GM18907 (cell line): ENCODE measurements around the gene NCOR2.
"Not testable (repeated sequence)": the region's sequence is repeated elsewhere in the genome, so short reads cannot be mapped to it uniquely, and the experiment has no call there.

Experiments used
- ATAC-seq: cut with Tn5 transposase; IDR thresholded peaks from one replicate; pipeline ENCODE4 v1.9.1; 2021; ENCODE audit warnings: mild to moderate bottlenecking, moderate library complexity; ENCODE audit not compliant: unreplicated experiment

Gene NCOR2

DNA sequence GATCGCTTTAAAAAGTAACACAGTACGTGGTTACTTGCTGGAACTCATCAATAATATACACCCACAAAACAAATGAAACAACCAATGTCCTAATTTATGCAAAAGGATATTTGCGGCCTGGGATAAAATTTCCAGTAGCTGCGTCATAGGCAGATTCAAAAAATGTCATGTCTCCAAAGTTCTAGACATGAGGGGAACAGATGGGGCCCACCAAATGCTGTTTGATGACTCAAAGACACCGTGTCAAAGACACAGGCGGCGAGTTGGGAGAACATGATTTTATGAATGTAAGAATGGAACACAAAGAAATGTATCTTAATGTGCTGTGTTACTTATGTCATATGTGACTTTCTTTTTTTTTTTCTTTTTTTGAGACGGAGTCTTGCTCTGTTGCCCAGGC lies 34.3 kb upstream of the NCOR2 start:
- no peak for ATAC-seq

DNA sequence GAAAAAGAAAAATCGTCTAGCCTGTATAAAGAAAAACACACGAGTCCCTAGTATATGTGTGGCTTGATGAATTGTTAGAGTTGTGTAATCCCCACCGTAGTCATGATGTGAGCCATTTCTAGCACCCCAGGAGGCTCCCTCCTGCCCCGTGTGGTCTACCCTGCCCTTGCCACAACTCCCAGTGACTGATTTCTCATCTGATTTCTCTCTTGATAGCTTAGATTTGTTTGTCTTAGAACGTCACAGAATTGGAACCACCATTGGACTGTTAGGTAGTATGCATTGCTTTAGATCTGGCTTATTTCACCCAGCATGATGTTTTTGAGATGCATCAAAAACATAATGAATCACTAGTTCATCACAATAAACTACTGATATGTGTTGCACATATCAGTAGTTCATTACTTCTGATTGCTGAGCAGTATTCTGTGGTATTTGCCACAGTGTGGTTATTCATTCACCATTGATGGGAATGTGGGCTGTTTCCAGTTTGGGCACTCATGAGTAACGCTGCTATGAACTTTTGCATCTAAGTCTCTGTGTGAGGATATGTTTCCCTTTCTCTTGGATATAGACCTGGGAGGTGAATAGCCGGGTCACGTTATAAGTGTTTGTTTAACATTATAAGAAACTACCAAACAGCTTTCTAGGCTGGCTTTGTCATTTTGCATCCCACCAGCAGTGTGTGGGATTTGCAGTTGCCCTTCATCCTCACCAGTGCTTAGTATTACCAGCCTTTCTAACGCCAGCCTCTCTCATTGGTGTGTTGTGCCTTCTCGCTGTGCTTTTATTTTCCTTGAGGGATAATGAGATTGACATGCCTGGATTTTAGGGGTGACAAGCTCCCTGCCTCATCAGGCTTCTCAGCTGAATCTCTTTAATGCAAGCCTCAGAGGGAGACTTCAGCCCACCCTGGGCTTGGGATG lies 31.9 kb upstream of the NCOR2 start:
- no peak for ATAC-seq

DNA sequence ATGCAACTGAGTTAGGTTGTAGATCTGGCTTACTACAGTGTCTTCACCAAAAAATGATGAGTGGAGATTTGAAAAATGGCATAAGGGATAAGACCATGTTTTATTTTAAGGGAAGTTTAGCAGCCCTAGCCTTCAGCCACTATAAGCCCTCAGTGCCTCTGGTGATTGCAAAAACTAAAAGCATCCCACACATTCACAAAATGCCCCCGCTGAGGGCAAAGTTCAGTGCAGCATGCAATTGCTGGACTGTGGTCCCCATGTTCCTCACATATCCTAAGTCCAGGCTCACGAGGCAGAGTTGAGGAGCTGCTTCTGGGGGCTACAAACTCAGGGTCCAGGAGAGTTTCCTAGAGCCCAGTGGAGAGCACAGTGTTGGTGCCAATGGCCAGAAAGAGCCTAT lies 29.6 kb upstream of the NCOR2 start:
- no peak for ATAC-seq

GRCh38 chr12:124595444-124595843 lies 28.0 kb upstream of the NCOR2 start:
- no peak for ATAC-seq

DNA sequence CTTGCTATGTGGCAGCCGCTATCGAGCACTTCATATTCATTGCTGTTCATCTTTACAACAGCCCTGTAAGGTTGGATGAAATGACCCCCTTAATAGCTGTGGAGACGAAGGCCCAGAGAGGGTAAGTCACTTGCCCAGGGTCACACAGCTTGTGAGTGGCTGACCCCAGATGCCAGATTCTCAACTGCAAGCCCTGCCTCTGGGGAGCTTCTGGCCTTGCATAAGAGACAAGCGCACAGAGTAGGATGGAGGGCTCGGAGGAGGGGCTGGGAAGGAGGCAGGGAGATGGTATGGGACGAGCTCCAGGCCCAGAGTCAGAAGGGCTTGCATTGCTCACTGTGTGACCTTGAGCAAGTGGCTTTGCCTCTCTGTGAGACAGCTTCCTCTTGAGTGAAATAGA lies 27.4 kb upstream of the NCOR2 start:
- ATAC-seq: no peak

DNA sequence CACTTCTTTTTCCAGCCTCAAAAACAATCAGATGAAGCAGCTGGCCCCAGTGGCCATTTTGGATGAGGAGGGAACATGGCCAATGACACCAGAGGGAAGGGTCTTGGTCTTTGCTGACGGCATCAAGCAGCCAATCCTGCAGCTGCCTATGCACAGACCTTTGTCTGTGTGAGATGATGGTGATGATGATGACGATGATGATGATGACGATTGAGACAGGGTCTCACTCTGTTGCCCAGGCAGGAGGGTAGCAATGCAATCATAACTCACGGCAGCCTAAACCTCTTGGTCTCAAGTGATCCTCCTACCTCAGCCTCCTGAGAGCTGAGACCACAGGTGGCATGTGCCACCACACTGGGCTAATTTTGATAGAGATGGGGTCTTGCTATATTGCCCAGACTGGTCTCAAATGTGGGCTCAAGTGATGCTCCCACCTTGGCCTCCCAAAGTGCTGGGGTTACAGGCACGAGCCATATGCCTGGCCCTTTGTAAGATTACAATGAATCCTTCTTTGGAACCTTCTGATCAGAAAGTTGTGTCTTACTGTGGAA lies 26.5 kb upstream of the NCOR2 start:
- no peak for ATAC-seq

DNA sequence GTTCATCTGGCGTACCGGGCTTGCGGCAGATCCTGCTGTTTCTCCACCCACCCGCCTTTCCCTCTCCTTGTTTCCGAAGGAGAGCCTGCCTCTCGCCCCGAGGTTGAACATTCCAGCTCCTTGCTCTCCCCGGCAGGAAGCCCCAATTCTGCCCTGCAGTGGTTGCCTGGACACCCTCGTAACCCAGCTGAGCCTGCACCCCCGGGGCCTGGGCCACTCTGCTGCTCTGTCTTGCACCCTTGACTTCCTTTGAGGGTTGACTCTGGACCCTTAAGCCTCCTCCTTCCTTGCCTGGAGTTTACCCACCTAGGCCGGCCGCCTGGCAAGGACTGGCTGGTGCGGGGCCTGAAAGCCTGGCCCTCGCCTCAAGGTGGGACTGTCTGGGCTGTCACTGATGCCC lies 25.8 kb upstream of the NCOR2 start:
- no peak for ATAC-seq

DNA sequence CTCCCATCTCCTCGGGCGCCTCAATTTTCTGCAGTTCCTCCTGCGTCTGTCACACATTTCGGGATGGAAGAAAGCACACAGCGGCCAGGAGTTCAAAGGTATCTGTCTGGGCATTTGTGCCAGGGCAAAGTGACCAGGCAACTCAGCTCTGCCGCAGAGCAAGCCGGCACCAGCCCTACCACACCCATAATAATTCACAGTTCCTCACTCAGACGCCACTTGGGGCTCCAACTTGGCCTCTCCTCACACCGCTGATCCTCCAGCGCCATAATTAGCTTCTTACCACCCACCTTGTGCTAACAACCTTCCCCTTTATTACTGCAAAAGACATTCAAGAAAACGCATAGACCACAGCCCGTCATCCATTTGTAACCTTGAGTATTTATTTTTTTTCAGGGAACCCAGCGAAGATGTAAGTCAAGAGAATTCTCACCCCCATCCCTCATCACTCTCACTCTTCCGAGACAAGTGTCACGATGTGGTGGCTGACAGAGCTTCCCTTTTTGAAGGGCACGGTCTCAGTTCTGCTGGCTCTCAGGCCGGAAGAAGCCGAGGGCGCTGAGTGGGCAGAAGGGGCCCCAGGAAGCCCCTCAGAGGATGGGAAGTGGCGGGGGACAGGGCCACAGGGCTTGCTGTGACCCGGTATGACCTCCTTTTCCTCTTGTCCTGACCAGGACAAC lies 25.2 kb upstream of the NCOR2 start:
- ATAC-seq: peak; percentile 66

DNA sequence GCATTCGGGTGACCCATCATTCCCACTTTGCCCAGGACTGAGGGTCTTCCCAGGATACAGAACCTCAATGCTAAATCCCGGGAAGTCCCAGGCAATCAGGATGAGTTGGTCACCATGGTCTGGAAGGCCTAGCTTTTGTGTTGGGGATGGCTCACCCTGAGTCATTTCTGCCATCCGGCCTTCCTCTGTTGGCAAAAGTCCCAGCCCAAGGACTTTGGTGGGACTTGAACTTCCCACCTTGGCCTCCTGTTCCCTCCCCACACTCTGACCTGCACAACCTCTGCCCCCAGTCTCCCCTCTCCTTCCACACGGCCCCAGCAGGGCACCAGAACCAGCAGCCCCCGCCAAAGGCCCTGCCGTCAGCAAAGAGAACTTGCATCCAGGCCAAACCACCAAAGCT lies 24.6 kb upstream of the NCOR2 start:
- no peak for ATAC-seq

GRCh38 chr12:124590447-124590846 lies 23.0 kb upstream of the NCOR2 start:
- no peak for ATAC-seq

DNA sequence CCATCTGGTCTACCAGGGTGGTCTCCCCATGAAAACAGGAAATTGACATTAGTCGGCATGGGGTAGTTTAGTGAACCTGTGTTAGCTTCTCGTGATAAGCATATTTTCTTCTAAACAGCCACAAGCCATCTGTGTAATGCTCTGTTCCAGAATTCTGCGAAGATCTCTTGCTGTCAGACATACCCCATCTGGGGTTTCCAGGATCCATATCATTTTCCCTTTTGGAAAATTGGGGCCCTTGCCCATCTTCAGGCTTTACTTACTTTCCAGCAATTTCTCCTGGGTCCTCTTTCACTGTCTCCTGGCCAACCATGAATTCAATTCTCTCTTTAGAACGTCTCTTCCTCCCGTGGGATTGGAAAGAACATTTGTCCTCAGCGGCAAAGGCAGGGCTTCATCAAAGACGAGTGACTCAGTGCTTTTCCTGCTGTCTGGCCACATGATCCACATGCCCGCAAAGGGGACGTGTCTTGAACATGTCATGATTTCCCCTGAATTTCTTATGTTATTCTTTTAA lies 21.4 kb upstream of the NCOR2 start:
- no peak for ATAC-seq

- ATAC-seq: no peak
Measured at GRCh38 chr12:124588018-124588634, 20.7 kb upstream of the NCOR2 start.

DNA sequence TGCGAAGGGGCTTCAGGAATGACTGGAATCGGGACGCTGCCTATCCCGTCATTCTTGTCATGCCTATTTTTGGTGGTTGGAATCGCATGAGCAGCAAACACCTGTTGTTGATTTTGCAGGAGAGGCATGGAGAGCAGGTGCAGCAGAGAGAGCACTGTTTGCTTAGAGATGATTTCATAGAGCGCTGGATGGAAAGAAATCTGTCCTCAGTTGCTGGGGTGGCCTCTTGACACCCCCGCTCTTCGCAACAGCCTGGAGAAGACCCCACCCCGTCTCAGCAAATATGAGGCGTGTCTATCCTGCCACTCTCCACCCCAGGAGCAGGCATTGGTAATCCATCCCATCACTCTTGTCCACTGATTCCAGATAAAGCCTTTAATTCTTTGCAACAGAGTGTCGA lies 19.3 kb upstream of the NCOR2 start:
- no peak for ATAC-seq

- not testable (repeated sequence) for ATAC-seq
Measured at GRCh38 chr12:124584494-124584893, 17.1 kb upstream of the NCOR2 start.

DNA sequence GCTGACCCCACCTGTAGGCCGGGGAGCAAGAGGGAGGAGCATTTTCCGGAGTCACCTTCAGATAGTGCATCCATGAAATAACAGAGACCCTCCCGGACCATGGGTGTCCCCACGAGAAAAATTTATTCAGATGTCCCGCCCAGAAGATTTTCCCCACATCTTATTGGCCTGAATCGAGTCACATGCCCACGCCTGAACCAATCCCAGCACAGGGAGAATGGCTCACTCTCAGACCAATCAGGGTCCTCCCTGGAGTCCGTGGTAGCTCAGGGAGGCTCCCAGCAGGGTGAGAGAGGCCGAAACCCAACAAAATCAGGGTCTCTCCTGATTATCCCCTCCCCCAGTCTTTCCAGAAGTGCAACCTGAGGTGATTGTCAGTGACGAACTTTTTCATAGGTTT lies 16.4 kb upstream of the NCOR2 start:
- ATAC-seq: no peak

DNA sequence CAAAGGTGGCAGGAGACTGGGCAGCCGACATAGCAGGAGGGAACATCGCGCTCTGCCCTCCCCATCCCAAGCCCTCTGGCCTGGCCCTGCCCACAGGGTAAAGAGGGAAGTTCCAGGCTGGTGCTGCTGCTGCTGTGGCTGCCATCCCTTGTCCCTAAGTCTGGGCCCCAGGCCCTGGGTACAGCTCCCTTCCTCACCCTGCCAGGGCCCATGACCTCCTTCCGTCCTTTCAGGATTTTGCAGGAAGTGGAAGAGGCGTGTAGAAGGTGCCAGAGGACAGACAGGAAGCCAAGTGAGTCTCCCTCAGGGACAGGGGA lies 14.7 kb upstream of the NCOR2 start:
- no peak for ATAC-seq

DNA sequence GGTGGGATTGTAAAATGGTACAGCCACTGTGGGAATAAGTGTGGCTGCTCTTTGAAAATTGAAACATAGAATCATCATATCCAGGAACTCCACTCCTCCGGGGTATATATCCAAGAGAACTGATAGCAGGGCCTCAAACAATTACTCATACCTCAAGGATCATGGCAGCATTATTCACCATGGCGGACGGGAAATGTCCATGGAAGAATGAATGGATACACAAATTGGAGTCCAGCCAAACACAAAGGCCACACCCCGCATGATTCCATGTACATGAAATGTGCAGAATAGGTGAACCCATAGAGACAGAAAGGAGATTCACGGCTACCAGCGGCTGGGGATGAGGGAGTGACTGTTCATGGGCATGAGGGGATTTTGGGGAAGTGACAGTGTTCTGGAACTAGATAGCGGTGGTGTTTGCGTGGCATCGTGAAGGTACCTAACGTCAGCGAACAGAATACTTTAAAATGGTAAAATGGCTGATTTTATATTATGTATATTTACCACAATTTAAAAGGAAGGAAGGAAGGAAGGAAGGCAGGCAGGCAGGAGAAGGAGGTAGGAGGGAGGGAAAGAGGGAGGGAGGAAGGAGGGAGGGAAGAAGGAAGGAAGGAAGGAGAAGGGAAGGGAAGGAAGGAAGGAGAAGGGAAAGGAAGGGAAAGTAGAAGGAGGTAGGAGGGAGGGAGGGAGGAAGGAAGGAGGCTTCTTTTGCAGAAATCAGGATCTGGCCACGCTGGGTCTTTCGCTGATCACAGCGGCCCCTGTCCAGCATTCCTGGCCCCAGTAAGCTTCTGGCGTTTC lies 14.1 kb upstream of the NCOR2 start:
- no peak for ATAC-seq

DNA sequence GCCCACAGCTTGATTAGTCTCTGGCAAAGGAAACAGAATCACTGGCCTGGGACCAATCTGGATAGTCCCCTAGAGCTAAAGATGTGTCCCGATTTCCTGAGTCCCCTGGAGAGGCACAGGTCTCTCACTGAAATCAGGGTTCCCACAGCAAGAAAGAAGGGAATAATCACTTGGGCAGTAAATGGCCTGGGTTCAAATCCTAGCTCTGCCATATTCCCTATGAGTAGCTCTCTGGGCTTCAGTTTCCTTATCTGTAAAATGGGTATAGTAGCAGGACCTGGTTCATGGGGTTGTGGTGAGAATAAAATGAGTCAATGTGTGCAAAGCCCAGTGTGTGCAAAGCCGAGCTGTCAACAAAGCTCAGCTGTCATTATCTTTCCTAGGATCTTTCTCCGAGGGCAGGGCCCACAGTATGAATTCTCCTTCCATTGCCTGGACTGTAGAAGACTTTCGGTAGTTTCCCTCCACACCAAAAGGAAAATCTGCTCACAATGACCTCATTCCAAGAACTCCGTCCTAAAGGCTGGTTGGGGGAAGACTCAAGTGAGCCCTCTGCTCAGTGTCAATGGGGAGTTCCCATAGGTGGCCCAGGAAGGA lies 12.6 kb upstream of the NCOR2 start:
- ATAC-seq: no peak

DNA sequence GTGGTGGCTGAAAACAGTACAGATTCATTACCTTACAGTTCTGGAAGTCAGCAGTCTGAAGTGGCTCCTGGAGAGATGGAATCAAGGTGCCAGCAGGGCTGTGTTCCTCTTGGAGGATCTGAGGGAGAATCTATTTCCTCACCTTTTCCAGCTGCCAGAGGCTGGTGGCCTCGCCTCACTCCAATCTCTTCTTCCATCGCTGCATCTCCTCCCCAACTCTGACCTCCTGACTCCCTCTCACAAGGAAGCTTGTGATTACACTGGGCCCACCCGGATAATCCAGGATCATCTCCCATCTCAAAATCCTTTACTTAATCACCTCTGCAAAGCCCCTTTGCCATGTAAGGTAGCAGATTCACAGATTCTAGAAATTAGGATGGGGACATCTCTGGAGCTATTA lies 11.4 kb upstream of the NCOR2 start:
- no peak for ATAC-seq

- no peak for ATAC-seq
Measured at GRCh38 chr12:124578445-124578844, 11.0 kb upstream of the NCOR2 start.
